ENCODE measurements around the gene ZMIZ1. TPM values are rescaled to one million over a fixed set of nuclear protein-coding genes. Genes with fewer than 3 reads are reported as not detected.

ZMIZ1 gene
- total RNA-seq, 5 donors from 2014 or later (not counting 1 experiment from before 2014, with no cell fraction given), result 16.8 to 27.1 (median 21.2) TPM

GRCh38 chr10:79349766-79350406 lies 281.1 kb downstream of the ZMIZ1 start:
- ChIA-PET POLR2A (interaction anchor here in 1 of 2 donors (0.5 kb wide), 1 partner anchor 9 kb away, joined by 3 read pairs; no protein-coding TSS in a partner anchor), CTCF (no interaction called here)
- no peak for ATAC-seq (replicated peaks in 1 of 4)
- WGBS (ENCODE audit: insufficient coverage), result 94% methylated on average over 6 of the region's 6 CpGs
- H3K27me3 Mint-ChIP-seq, result no peaks in the 10 kb centered on the region
- H3K9me3 Mint-ChIP-seq, result no peaks in the 10 kb centered on the region
- peaks cover 45% of the 10 kb centered on the region for H3K36me3 Mint-ChIP-seq
- no peak overlapping the region for H3K27ac ChIP-seq (ENCODE audit: low read length)
- H3K4me3 Mint-ChIP-seq, result peak overlapping the region in 2 of 3 donors; percentile 81
- no peak overlapping the region for H3K4me3 ChIP-seq (ENCODE audit: control insufficient read depth in 1 of 2, extremely low read depth in 1 of 2, low read length in 1 of 2)
- peaks cover 19 to 41% (median 22%) of the 10 kb centered on the region in 3 donors for H3K4me1 Mint-ChIP-seq
- peaks cover 3 to 44% of the 10 kb centered on the region in 2 experiments for H3K4me1 ChIP-seq (ENCODE audit: control insufficient read depth in 1 of 2, extremely low read depth in 1 of 2, insufficient read depth in 2 of 2, low read length in 2 of 2)
- no peaks in the 10 kb centered on the region for H3K9me3 ChIP-seq
- DNase-seq, result no peak
- H3K36me3 ChIP-seq (ENCODE audit: control insufficient read depth in 2 of 2, extremely low read depth in 1 of 2, insufficient read depth in 1 of 2, low read length in 1 of 2), result peaks cover 23 to 50% of the 10 kb centered on the region in 2 donors
- peak overlapping the region in 1 of 2 donors; percentile 69 for H3K27ac Mint-ChIP-seq
- no peaks in the 10 kb centered on the region for H3K27me3 ChIP-seq (replicated peaks in 1 of 2; ENCODE audit: control insufficient read depth in 2 of 2, extremely low read depth in 1 of 2, insufficient read depth in 2 of 2, low read length in 1 of 2)

GRCh38 chr10:79350407-79351154 lies 281.8 kb downstream of the ZMIZ1 start:
- Mint-ChIP-seq H3K27ac (no peak overlapping the region), H3K4me3 (no peak overlapping the region), H3K4me1 (peaks cover 19 to 40% (median 22%) of the 10 kb centered on the region in 3 donors), H3K9me3 (no peaks in the 10 kb centered on the region), H3K36me3 (peaks cover 52% of the 10 kb centered on the region), H3K27me3 (no peaks in the 10 kb centered on the region)
- H3K27ac ChIP-seq (ENCODE audit: low read length), result no peak overlapping the region
- no peak for DNase-seq
- H3K36me3 ChIP-seq (ENCODE audit: control insufficient read depth in 2 of 2, extremely low read depth in 1 of 2, insufficient read depth in 1 of 2, low read length in 1 of 2), result peaks cover 23 to 56% of the 10 kb centered on the region in 2 donors
- ChIA-PET POLR2A (no interaction called here), CTCF (interaction anchor here (0.5 to 0.7 kb wide), 3 partner anchors 64 to 1309 kb away, joined by 3 to 8 read pairs (median 8); no protein-coding TSS in a partner anchor)
- no peak for ATAC-seq (replicated peaks in 1 of 4)
- no peak overlapping the region for H3K4me3 ChIP-seq (ENCODE audit: control insufficient read depth in 1 of 2, extremely low read depth in 1 of 2, low read length in 1 of 2)
- H3K27me3 ChIP-seq (replicated peaks in 1 of 2; ENCODE audit: control insufficient read depth in 2 of 2, extremely low read depth in 1 of 2, insufficient read depth in 2 of 2, low read length in 1 of 2), result no peaks in the 10 kb centered on the region
- 94% methylated on average over 16 of the region's 21 CpGs for WGBS (ENCODE audit: insufficient coverage)
- peaks cover 3 to 44% of the 10 kb centered on the region in 2 experiments for H3K4me1 ChIP-seq (ENCODE audit: control insufficient read depth in 1 of 2, extremely low read depth in 1 of 2, insufficient read depth in 2 of 2, low read length in 2 of 2)
- H3K9me3 ChIP-seq, result no peaks in the 10 kb centered on the region

- no peak overlapping the region for H3K4me3 Mint-ChIP-seq
- peaks cover 60% of the 10 kb centered on the region for H3K36me3 Mint-ChIP-seq
- ChIA-PET CTCF (interaction anchor here (0.5 to 0.7 kb wide), 3 partner anchors 65 to 1310 kb away, joined by 3 to 8 read pairs (median 8); no protein-coding TSS in a partner anchor), POLR2A (no interaction called here)
- no peak for ATAC-seq (replicated peaks in 1 of 4)
- Histone ChIP-seq H3K27ac (ENCODE audit: low read length) (no peak overlapping the region), H3K4me1 (ENCODE audit: control insufficient read depth in 1 of 2, extremely low read depth in 1 of 2, insufficient read depth in 2 of 2, low read length in 2 of 2) (peaks cover 3 to 41% of the 10 kb centered on the region in 2 experiments), H3K4me3 (ENCODE audit: control insufficient read depth in 1 of 2, extremely low read depth in 1 of 2, low read length in 1 of 2) (no peak overlapping the region), H3K36me3 (ENCODE audit: control insufficient read depth in 2 of 2, extremely low read depth in 1 of 2, insufficient read depth in 1 of 2, low read length in 1 of 2) (peaks cover 23 to 63% of the 10 kb centered on the region in 2 donors), H3K9me3 (no peaks in the 10 kb centered on the region), H3K27me3 (replicated peaks in 1 of 2; ENCODE audit: control insufficient read depth in 2 of 2, extremely low read depth in 1 of 2, insufficient read depth in 2 of 2, low read length in 1 of 2) (no peaks in the 10 kb centered on the region)
- no peak for DNase-seq
- H3K27ac Mint-ChIP-seq, result no peak overlapping the region
- no peaks in the 10 kb centered on the region for H3K9me3 Mint-ChIP-seq
- no peaks in the 10 kb centered on the region for H3K27me3 Mint-ChIP-seq
- 93% methylated on average over 5 of the region's 13 CpGs for WGBS (ENCODE audit: insufficient coverage)
- H3K4me1 Mint-ChIP-seq, result peaks cover 19 to 42% (median 22%) of the 10 kb centered on the region in 3 donors
Observed at GRCh38 chr10:79351332-79351731, 282.6 kb downstream of the ZMIZ1 start.

GRCh38 chr10:79352035-79352877 lies 283.5 kb downstream of the ZMIZ1 start:
- Histone ChIP-seq H3K4me3 (ENCODE audit: control insufficient read depth in 1 of 2, extremely low read depth in 1 of 2, low read length in 1 of 2) (no peak overlapping the region), H3K36me3 (ENCODE audit: control insufficient read depth in 2 of 2, extremely low read depth in 1 of 2, insufficient read depth in 1 of 2, low read length in 1 of 2) (peaks cover 23 to 69% of the 10 kb centered on the region in 2 donors), H3K27ac (ENCODE audit: low read length) (no peak overlapping the region), H3K9me3 (no peaks in the 10 kb centered on the region), H3K4me1 (ENCODE audit: control insufficient read depth in 1 of 2, extremely low read depth in 1 of 2, insufficient read depth in 2 of 2, low read length in 2 of 2) (peaks cover 3 to 32% of the 10 kb centered on the region in 2 experiments), H3K27me3 (replicated peaks in 1 of 2; ENCODE audit: control insufficient read depth in 2 of 2, extremely low read depth in 1 of 2, insufficient read depth in 2 of 2, low read length in 1 of 2) (no peaks in the 10 kb centered on the region)
- DNase-seq, result no peak
- Mint-ChIP-seq H3K4me3 (no peak overlapping the region), H3K9me3 (no peaks in the 10 kb centered on the region), H3K4me1 (peaks cover 19 to 42% (median 22%) of the 10 kb centered on the region in 3 donors), H3K27ac (no peak overlapping the region), H3K27me3 (no peaks in the 10 kb centered on the region), H3K36me3 (peaks cover 66% of the 10 kb centered on the region)
- whole genome bisulfite sequencing (ENCODE audit: insufficient coverage), result 95% methylated on average over 10 of the region's 11 CpGs
- ChIA-PET POLR2A (no interaction called here), CTCF (interaction anchor here in 1 of 2 donors (0.5 kb wide), 1 partner anchor 1101 kb away, joined by 3 read pairs; no protein-coding TSS in a partner anchor)
- ATAC-seq (replicated peaks in 1 of 4), result no peak

GRCh38 chr10:79353000-79353406 lies 284.2 kb downstream of the ZMIZ1 start:
- H3K4me3 ChIP-seq (ENCODE audit: control insufficient read depth in 1 of 2, extremely low read depth in 1 of 2, low read length in 1 of 2), result no peak overlapping the region

DNA sequence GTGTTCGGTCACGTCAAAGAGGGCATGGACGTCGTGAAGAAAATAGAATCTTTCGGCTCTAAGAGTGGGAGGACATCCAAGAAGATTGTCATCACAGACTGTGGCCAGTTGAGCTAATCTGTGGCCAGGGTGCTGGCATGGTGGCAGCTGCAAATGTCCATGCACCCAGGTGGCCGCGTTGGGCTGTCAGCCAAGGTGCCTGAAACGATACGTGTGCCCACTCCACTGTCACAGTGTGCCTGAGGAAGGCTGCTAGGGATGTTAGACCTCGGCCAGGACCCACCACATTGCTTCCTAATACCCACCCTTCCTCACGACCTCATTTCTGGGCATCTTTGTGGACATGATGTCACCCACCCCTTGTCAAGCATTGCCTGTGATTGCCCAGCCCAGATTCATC lies 285.0 kb downstream of the ZMIZ1 start:
- Histone ChIP-seq H3K4me3 (ENCODE audit: control insufficient read depth in 1 of 2, extremely low read depth in 1 of 2, low read length in 1 of 2) (no peak overlapping the region), H3K36me3 (ENCODE audit: control insufficient read depth in 2 of 2, extremely low read depth in 1 of 2, insufficient read depth in 1 of 2, low read length in 1 of 2) (peaks cover 23 to 69% of the 10 kb centered on the region in 2 donors), H3K27me3 (replicated peaks in 1 of 2; ENCODE audit: control insufficient read depth in 2 of 2, extremely low read depth in 1 of 2, insufficient read depth in 2 of 2, low read length in 1 of 2) (no peaks in the 10 kb centered on the region), H3K4me1 (ENCODE audit: control insufficient read depth in 1 of 2, extremely low read depth in 1 of 2, insufficient read depth in 2 of 2, low read length in 2 of 2) (peaks cover 0 to 21% of the 10 kb centered on the region in 2 experiments), H3K9me3 (no peaks in the 10 kb centered on the region), H3K27ac (ENCODE audit: low read length) (no peak overlapping the region)
- no peak for ATAC-seq (replicated peaks in 1 of 4)
- H3K27me3 Mint-ChIP-seq, result no peaks in the 10 kb centered on the region
- no peak overlapping the region for H3K27ac Mint-ChIP-seq
- no peaks in the 10 kb centered on the region for H3K9me3 Mint-ChIP-seq
- WGBS (ENCODE audit: insufficient coverage), result 100% methylated on average over 8 of the region's 11 CpGs
- H3K4me3 Mint-ChIP-seq, result no peak overlapping the region
- no peak for DNase-seq
- POLR2A ChIA-PET, result no interaction called here
- CTCF ChIA-PET, result interaction anchor here in 1 of 2 donors (1.0 kb wide), 1 partner anchor 8 kb away, joined by 4 read pairs; no protein-coding TSS in a partner anchor
- H3K36me3 Mint-ChIP-seq, result peaks cover 69% of the 10 kb centered on the region
- H3K4me1 Mint-ChIP-seq, result peaks cover 13 to 34% (median 15%) of the 10 kb centered on the region in 3 donors

More at GRCh38 chr10:79353000-79353406, 284.2 kb downstream of the ZMIZ1 start:
- H3K4me1 Mint-ChIP-seq, result peaks cover 19 to 42% (median 22%) of the 10 kb centered on the region in 3 donors
- peaks cover 23 to 69% of the 10 kb centered on the region in 2 donors for H3K36me3 ChIP-seq (ENCODE audit: control insufficient read depth in 2 of 2, extremely low read depth in 1 of 2, insufficient read depth in 1 of 2, low read length in 1 of 2)
- DNase-seq (no peak), ATAC-seq (replicated peaks in 1 of 4) (no peak)
- no peak overlapping the region for H3K27ac Mint-ChIP-seq
- H3K27me3 Mint-ChIP-seq, result no peaks in the 10 kb centered on the region
- peaks cover 69% of the 10 kb centered on the region for H3K36me3 Mint-ChIP-seq
- H3K9me3 Mint-ChIP-seq, result no peaks in the 10 kb centered on the region
- H3K27me3 ChIP-seq (replicated peaks in 1 of 2; ENCODE audit: control insufficient read depth in 2 of 2, extremely low read depth in 1 of 2, insufficient read depth in 2 of 2, low read length in 1 of 2), result no peaks in the 10 kb centered on the region
- WGBS (ENCODE audit: insufficient coverage), result 95% methylated on average over 6 of the region's 8 CpGs
- CTCF ChIA-PET, result no interaction called here
- no peak overlapping the region for H3K27ac ChIP-seq (ENCODE audit: low read length)
- POLR2A ChIA-PET, result no interaction called here
- H3K9me3 ChIP-seq, result no peaks in the 10 kb centered on the region
- no peak overlapping the region for H3K4me3 Mint-ChIP-seq
- peaks cover 3 to 28% of the 10 kb centered on the region in 2 experiments for H3K4me1 ChIP-seq (ENCODE audit: control insufficient read depth in 1 of 2, extremely low read depth in 1 of 2, insufficient read depth in 2 of 2, low read length in 2 of 2)

Data from T-cell (primary cell).